Fibroblast of lung (primary cell): ENCODE data around the gene ZNF605.

Experiments
- CTCF ChIP-seq, 2 donors: IDR thresholded peaks in 1 of 2; conservative IDR thresholded peaks in 1 of 2; 1 replicate in 1 of 2; 2 replicates in 1 of 2; pipeline ENCODE4 v1.5.1; 2011 to 2012; ENCODE audit warnings: low read length in 2 of 2, control low read depth in 1 of 2, inconsistent platforms in 1 of 2, low read depth in 1 of 2, mild to moderate bottlenecking in 1 of 2
- EZH2 ChIP-seq: IDR thresholded peaks from 2 replicates; pipeline ENCODE4 v1.5.1; 2012; ENCODE audit warnings: low read length, control low read depth, mild to moderate bottlenecking; ENCODE audit errors: missing control alignments

- TF ChIP-seq CTCF (conservative IDR thresholded peaks at IDR 0.05 in 1 of 2, IDR thresholded peaks at IDR 0.05 in 1 of 2; ENCODE audit: low read depth in 1 of 2, low read length in 2 of 2) (no peak), EZH2 (no peak)
Observed at GRCh38 chr12:132942611-132943010, 13.5 kb downstream of the ZNF605 start.
